Neuronal stem cell (in vitro differentiated cells): Measurements from ENCODE around the gene EXOC6.
A peak's percentile ranks its signal among the peaks of the same experiment; 100 is the strongest.

Experiments used
- DNase-seq: peaks from one replicate; pipeline ENCODE4 v3.0.0-alpha.2; 2013; ENCODE audit warnings: low spot score
- H2AFZ ChIP-seq: one replicate; pipeline ENCODE4 v1.6.1; 2013; ENCODE audit warnings: mild to moderate bottlenecking, low read length, inconsistent platforms
- H2AK5ac ChIP-seq: 2 replicates; pipeline ENCODE4 v1.6.1; 2013; ENCODE audit warnings: low read depth, mild to moderate bottlenecking, inconsistent platforms, low read length, moderate library complexity, mixed read lengths
- H2BK120ac ChIP-seq: 2 replicates; pipeline ENCODE4 v1.6.1; 2013; ENCODE audit warnings: low read depth, mild to moderate bottlenecking, inconsistent platforms, low read length, moderate library complexity, mixed read lengths
- H2BK12ac ChIP-seq: one replicate; pipeline ENCODE4 v1.6.1; 2013; ENCODE audit warnings: low read length, inconsistent platforms
- H2BK15ac ChIP-seq: 2 replicates; pipeline ENCODE4 v1.6.1; 2013; ENCODE audit warnings: mild to moderate bottlenecking, low read length, inconsistent platforms, mixed read lengths
- H2BK5ac ChIP-seq: one replicate; pipeline ENCODE4 v1.6.1; 2013; ENCODE audit warnings: inconsistent platforms, mild to moderate bottlenecking, low read length, moderate library complexity
- H3K14ac ChIP-seq: one replicate; pipeline ENCODE4 v1.6.1; 2013; ENCODE audit warnings: low read length, inconsistent platforms
- H3K18ac ChIP-seq: 2 replicates; pipeline ENCODE4 v1.6.1; 2013; ENCODE audit warnings: low read length, inconsistent platforms
- H3K23ac ChIP-seq: 2 replicates; pipeline ENCODE4 v1.6.1; 2013; ENCODE audit warnings: low read depth, mild to moderate bottlenecking, mixed read lengths, low read length, inconsistent platforms; ENCODE audit not compliant: poor library complexity
- H3K27ac ChIP-seq: replicated peaks from 3 replicates; pipeline ENCODE4 v1.5.1; 2013; ENCODE audit warnings: low read length, inconsistent platforms
- H3K27me3 ChIP-seq, 3 experiments: 2 replicates each; pipeline ENCODE4 v1.6.1; 2013; ENCODE audit warnings: low read length in 3 of 3, mild to moderate bottlenecking in 2 of 3, inconsistent platforms in 1 of 3, low read depth in 1 of 3, mixed read lengths in 1 of 3, moderate library complexity in 1 of 3; ENCODE audit not compliant: control insufficient read depth in 3 of 3, insufficient read depth in 3 of 3
- H3K36me3 ChIP-seq, 2 donors: replicated peaks in 1 of 2; 2 replicates each; pipeline ENCODE4 v1.6.1; 2013; ENCODE audit warnings: low read length in 2 of 2; ENCODE audit not compliant: control insufficient read depth in 2 of 2, insufficient read depth in 2 of 2
- H3K4ac ChIP-seq: 2 replicates; pipeline ENCODE4 v1.6.1; 2013; ENCODE audit warnings: inconsistent platforms, mild to moderate bottlenecking, low read length, moderate library complexity
- H3K4me1 ChIP-seq, 2 donors: 1 replicate in 1 of 2; 2 replicates in 1 of 2; pipeline ENCODE4 v1.6.1; 2013; ENCODE audit warnings: low read length in 2 of 2, low read depth in 1 of 2; ENCODE audit not compliant: control insufficient read depth in 2 of 2, insufficient read depth in 1 of 2
- H3K4me2 ChIP-seq: one replicate; pipeline ENCODE4 v1.6.1; 2013; ENCODE audit warnings: mild to moderate bottlenecking, low read length, inconsistent platforms; ENCODE audit not compliant: insufficient read depth, poor library complexity, severe bottlenecking
- H3K4me3 ChIP-seq, 2 donors: 2 replicates each; pipeline ENCODE4 v1.5.1; 2013; ENCODE audit warnings: low read length in 2 of 2, mild to moderate bottlenecking in 2 of 2, inconsistent platforms in 1 of 2, moderate library complexity in 1 of 2
- H3K79me1 ChIP-seq: one replicate; pipeline ENCODE4 v1.6.1; 2013; ENCODE audit warnings: low read depth, mild to moderate bottlenecking, inconsistent platforms, low read length, moderate library complexity
- H3K9ac ChIP-seq: one replicate; pipeline ENCODE4 v1.6.1; 2013; ENCODE audit warnings: mild to moderate bottlenecking, low read depth, low read length, inconsistent platforms; ENCODE audit not compliant: poor library complexity
- H3K9me3 ChIP-seq, 2 donors: replicated peaks in 1 of 2; 2 replicates each; pipeline versions ENCODE3 to v1.6.1; 2013; ENCODE audit warnings: low read length in 2 of 2, mild to moderate bottlenecking in 2 of 2, inconsistent platforms in 1 of 2, low read depth in 1 of 2, mixed read lengths in 1 of 2, moderate library complexity in 1 of 2; ENCODE audit not compliant: control insufficient read depth in 2 of 2, insufficient read depth in 1 of 2
- H4K8ac ChIP-seq: one replicate; pipeline ENCODE4 v1.6.1; 2013; ENCODE audit warnings: low read depth, mild to moderate bottlenecking, inconsistent platforms, low read length, moderate library complexity
- H4K91ac ChIP-seq: one replicate; pipeline ENCODE4 v1.6.1; 2013; ENCODE audit warnings: low read length, low read depth, mild to moderate bottlenecking, inconsistent platforms; ENCODE audit not compliant: poor library complexity
- WGBS, 2 donors: extraction: QIAGEN DNeasy Blood & Tissue Kit; methylation state at CpG; one replicate each; pipeline ENCODE4 v1.1.7; 2013; ENCODE audit warnings: missing lambda C conversion rate in 2 of 2, mixed read lengths in 1 of 2; ENCODE audit not compliant: insufficient read length in 2 of 2, insufficient replicate concordance in 1 of 2; ENCODE audit errors: extremely low coverage in 2 of 2; 5-methylcytosine and 5-hydroxymethylcytosine counted together

EXOC6 gene

GRCh38 chr10:93058139-93058538 is 209.8 kb downstream of the EXOC6 start:
- H3K4ac ChIP-seq = no peak overlapping the region
- no CpG with 5 or more reads among the region's 3 CpGs for WGBS, 2 donors
- no peak overlapping the region for H3K4me2 ChIP-seq
- H3K9ac ChIP-seq = no peak overlapping the region
- no peak overlapping the region for H3K4me3 ChIP-seq
- H3K18ac ChIP-seq = no peak overlapping the region
- no peak overlapping the region for H4K91ac ChIP-seq
- no peak for DNase-seq
- no peak overlapping the region for H2AK5ac ChIP-seq
- no peak overlapping the region for H3K14ac ChIP-seq
- peaks cover 6 to 24% of the 10 kb centered on the region in 2 donors for H3K9me3 ChIP-seq
- H2BK5ac ChIP-seq = no peak overlapping the region
- no peak overlapping the region for H2AFZ ChIP-seq
- H3K27me3 ChIP-seq = peaks cover 0 to 38% (median 27%) of the 10 kb centered on the region in 3 experiments
- no peak overlapping the region for H3K23ac ChIP-seq
- H2BK15ac ChIP-seq = no peak overlapping the region
- no peak overlapping the region for H3K27ac ChIP-seq
- no peak overlapping the region for H2BK120ac ChIP-seq
- peaks cover 2 to 38% of the 10 kb centered on the region in 2 donors for H3K36me3 ChIP-seq
- H4K8ac ChIP-seq = no peak overlapping the region
- peaks cover 1 to 4% of the 10 kb centered on the region in 2 donors for H3K4me1 ChIP-seq
- no peaks in the 10 kb centered on the region for H3K79me1 ChIP-seq
- H2BK12ac ChIP-seq = no peak overlapping the region

GRCh38 chr10:93059975-93060886 is 211.9 kb downstream of the EXOC6 start, which contains the start of gene CYP26C1:
Gene CYP26C1 (plus strand): TSS chr10:93060798. CDS start chr10:93061264, 466 bp downstream.
- Histone ChIP-seq H2AFZ (no peak within 1 kb of the TSS), H2AK5ac (no peak within 1 kb of the TSS), H4K8ac (peak within 1 kb of the TSS; percentile 49), H3K4me3 (peak within 1 kb of the TSS in 1 of 2 donors; percentile 21), H2BK12ac (no peak within 1 kb of the TSS), H3K18ac (peak within 1 kb of the TSS; percentile 81), H2BK15ac (no peak within 1 kb of the TSS), H2BK5ac (no peak within 1 kb of the TSS), H3K23ac (peak within 1 kb of the TSS; percentile 75), H3K79me1 (no peaks in the 10 kb centered on the region), H3K9ac (no peak within 1 kb of the TSS), H3K14ac (no peak within 1 kb of the TSS), H3K4ac (no peak within 1 kb of the TSS), H2BK120ac (no peak within 1 kb of the TSS), H3K9me3 (peaks cover 7 to 24% of the 10 kb centered on the region in 2 donors), H3K4me2 (peak within 1 kb of the TSS; percentile 52), H3K27me3 (peaks cover 0 to 59% (median 44%) of the 10 kb centered on the region in 3 experiments), H4K91ac (no peak within 1 kb of the TSS), H3K4me1 (peaks cover 0 to 4% of the 10 kb centered on the region in 2 donors), H3K27ac (no peak within 1 kb of the TSS), H3K36me3 (peaks cover 2 to 38% of the 10 kb centered on the region in 2 donors)
- WGBS, 2 donors = no CpG with 5 or more reads among the region's 67 CpGs
- DNase-seq = no peak

- Histone ChIP-seq H2BK5ac (no peak overlapping the region), H3K9me3 (peaks cover 7 to 24% of the 10 kb centered on the region in 2 donors), H2BK15ac (no peak overlapping the region), H4K8ac (peak overlapping the region; percentile 49), H2AK5ac (no peak overlapping the region), H3K4me2 (peak overlapping the region; percentile 52), H2BK12ac (no peak overlapping the region), H3K79me1 (no peaks in the 10 kb centered on the region), H3K4ac (no peak overlapping the region), H3K9ac (no peak overlapping the region), H2AFZ (no peak overlapping the region), H3K36me3 (peaks cover 2 to 38% of the 10 kb centered on the region in 2 donors), H3K27me3 (peaks cover 0 to 67% (median 51%) of the 10 kb centered on the region in 3 experiments), H3K27ac (no peak overlapping the region), H4K91ac (no peak overlapping the region), H3K14ac (no peak overlapping the region), H3K18ac (peak overlapping the region; percentile 81), H3K4me1 (peaks cover 0 to 6% of the 10 kb centered on the region in 2 donors), H3K4me3 (peak overlapping the region in 1 of 2 donors; percentile 21), H2BK120ac (no peak overlapping the region), H3K23ac (peak overlapping the region; percentile 75)
- WGBS, 2 donors = no CpG with 5 or more reads among the region's 45 CpGs
- DNase-seq = no peak
Measured at GRCh38 chr10:93060887-93061593, 212.7 kb downstream of the EXOC6 start.
